Activated T-cell treated with anti-CD3 and anti-CD28 coated beads, Interleukin-2, amount 50 U/mL, for 1 hour (primary cell): Measurements from ENCODE around the gene NFE2L2.
"Not testable (repeated sequence)": the region's sequence is repeated elsewhere in the genome, so short reads cannot be mapped to it uniquely, and the experiment has no call there.

Source experiments
- DNase-seq: peaks from one replicate; pipeline ENCODE4 v3.0.0-alpha.2; 2020

The NFE2L2 gene

GRCh38 chr2:177279847-177280246 lies 15.3 kb upstream of the NFE2L2 start:
- no peak for DNase-seq

- DNase-seq, result no peak
These were observed 11.2 kb upstream of the NFE2L2 start for GRCh38 chr2:177275743-177276055.

GRCh38 chr2:177275040-177275742 lies 10.7 kb upstream of the NFE2L2 start:
- DNase-seq, result no peak

- DNase-seq, result no peak
These were observed 8.9 kb upstream of the NFE2L2 start for GRCh38 chr2:177273408-177273807.

- no peak for DNase-seq
These were observed 8.2 kb upstream of the NFE2L2 start for GRCh38 chr2:177272765-177273164.

GRCh38 chr2:177271981-177272666 lies 7.6 kb upstream of the NFE2L2 start:
- no peak for DNase-seq

GRCh38 chr2:177270531-177270930 lies 6.0 kb upstream of the NFE2L2 start:
- no peak for DNase-seq

GRCh38 chr2:177268901-177269300 lies 4.4 kb upstream of the NFE2L2 start:
- DNase-seq, result no peak

- DNase-seq, result no peak
These were observed 3.8 kb upstream of the NFE2L2 start for GRCh38 chr2:177268187-177268871.

GRCh38 chr2:177266955-177267354 lies 2.4 kb upstream of the NFE2L2 start:
- DNase-seq, result not testable (repeated sequence)

- DNase-seq, result no peak
These were observed 1.6 kb upstream of the NFE2L2 start for GRCh38 chr2:177265824-177266817.

GRCh38 chr2:177264209-177264692 lies 276 bp downstream of the NFE2L2 start:
- no peak for DNase-seq

GRCh38 chr2:177263451-177264208 lies 897 bp downstream of the NFE2L2 start:
- peak; percentile 97 for DNase-seq

GRCh38 chr2:177262958-177263450 lies 1.5 kb downstream of the NFE2L2 start:
- DNase-seq, result no peak

- DNase-seq, result no peak
These were observed 2.4 kb downstream of the NFE2L2 start for GRCh38 chr2:177262092-177262491.

GRCh38 chr2:177261116-177262060 lies 3.1 kb downstream of the NFE2L2 start:
- DNase-seq, result no peak

- DNase-seq, result no peak
These were observed 4.1 kb downstream of the NFE2L2 start for GRCh38 chr2:177260379-177260778.

- DNase-seq, result no peak
These were observed 6.5 kb downstream of the NFE2L2 start for GRCh38 chr2:177258059-177258458.

GRCh38 chr2:177257471-177257870 lies 7.1 kb downstream of the NFE2L2 start:
- DNase-seq, result no peak

GRCh38 chr2:177256695-177257094 lies 7.8 kb downstream of the NFE2L2 start:
- DNase-seq, result no peak

GRCh38 chr2:177256026-177256425 lies 8.5 kb downstream of the NFE2L2 start:
- DNase-seq, result no peak
